Stromal cell of bone marrow (primary cell): ENCODE measurements around the gene STARD5.
A peak's percentile ranks its signal among the peaks of the same experiment; 100 is the strongest.
"Not testable (repeated sequence)": the region's sequence is repeated elsewhere in the genome, so short reads cannot be mapped to it uniquely, and the experiment has no call there.

Experiments
- DNase-seq: peaks from one replicate; pipeline ENCODE4 v3.0.0-alpha.2; 2012; ENCODE audit warnings: low read depth

Gene STARD5

GRCh38 chr15:81337241-81337640 lies 13.3 kb upstream of the STARD5 start:
- no peak for DNase-seq

GRCh38 chr15:81336568-81336967 lies 12.6 kb upstream of the STARD5 start:
- DNase-seq = no peak

- DNase-seq = no peak
Observed at GRCh38 chr15:81335631-81336030, 11.7 kb upstream of the STARD5 start.

GRCh38 chr15:81334768-81335435 lies 11.0 kb upstream of the STARD5 start:
- no peak for DNase-seq

- no peak for DNase-seq
Observed at GRCh38 chr15:81333363-81333762, 9.4 kb upstream of the STARD5 start.

GRCh38 chr15:81332326-81332725 lies 8.4 kb upstream of the STARD5 start:
- DNase-seq = no peak

- no peak for DNase-seq
Observed at GRCh38 chr15:81331600-81331999, 7.7 kb upstream of the STARD5 start.

GRCh38 chr15:81331141-81331540 lies 7.2 kb upstream of the STARD5 start:
- not testable (repeated sequence) for DNase-seq

GRCh38 chr15:81330366-81331090 lies 6.6 kb upstream of the STARD5 start:
- DNase-seq = no peak

- no peak for DNase-seq
Observed at GRCh38 chr15:81329446-81329845, 5.5 kb upstream of the STARD5 start.

GRCh38 chr15:81327516-81327915 lies 3.6 kb upstream of the STARD5 start:
- DNase-seq = peak; percentile 85

GRCh38 chr15:81326466-81327212 lies 2.7 kb upstream of the STARD5 start:
- no peak for DNase-seq

GRCh38 chr15:81323559-81323943 lies 390 bp downstream of the STARD5 start:
- no peak for DNase-seq

GRCh38 chr15:81322676-81323253 lies 1.2 kb downstream of the STARD5 start:
- DNase-seq = no peak

- no peak for DNase-seq
Observed at GRCh38 chr15:81321667-81322066, 2.3 kb downstream of the STARD5 start.

GRCh38 chr15:81317642-81318017 lies 6.3 kb downstream of the STARD5 start:
- no peak for DNase-seq

GRCh38 chr15:81316267-81316666 lies 7.7 kb downstream of the STARD5 start:
- no peak for DNase-seq

GRCh38 chr15:81315452-81316175 lies 8.3 kb downstream of the STARD5 start:
- DNase-seq = no peak

GRCh38 chr15:81314378-81314777 lies 9.6 kb downstream of the STARD5 start:
- DNase-seq = no peak

- no peak for DNase-seq
Observed at GRCh38 chr15:81313686-81314085, 10.3 kb downstream of the STARD5 start.

GRCh38 chr15:81312790-81313543 lies 11.0 kb downstream of the STARD5 start:
- peak; percentile 97 for DNase-seq
